PC-9 (cell line): ENCODE data around the gene INHA. TPM values are rescaled to one million over a fixed set of nuclear protein-coding genes. Genes with fewer than 3 reads are reported as not detected.

Experiments used
- BruUV-seq: library from RNA; stranded (reverse); fragments of 400-500 nt; replicated peaks from 2 replicates; lab custom pipeline; 2021; lab: Mats Ljungman, UMichigan
- CTCF ChIA-PET: fragments of 300-600 bp; sonication (Branson Sonifier 250); formaldehyde crosslinking; loops from one replicate; lab custom pipeline; 2022; ENCODE audit warnings: antibody characterized with exemption; lab: Charles Lee
- POLR2A ChIA-PET: fragments of 300-600 bp; sonication (Branson Sonifier 250); formaldehyde crosslinking; loops from one replicate; lab custom pipeline; 2022; ENCODE audit warnings: antibody characterized with exemption; ENCODE audit not compliant: unreplicated experiment; lab: Charles Lee
- DNase-seq, 2 experiments: peaks; one replicate each; pipeline versions ENCODE4 v3.0.0 to v3.0.0-alpha.2; 2015 to 2022; ENCODE audit warnings: mixed read lengths in 1 of 2
- H2AFZ ChIP-seq: fragments of 200-600 bp; sonication (generic); 2 replicates; pipeline ENCODE4 v1.8.1; 2017; ENCODE audit warnings: antibody characterized with exemption
- H3F3A ChIP-seq: fragments of 200-600 bp; sonication (generic); 2 replicates; pipeline ENCODE4 v1.8.1; 2017; ENCODE audit warnings: antibody characterized with exemption, mild to moderate bottlenecking, low read depth; ENCODE audit not compliant: insufficient read depth
- H3K27ac ChIP-seq: fragments of 200-600 bp; sonication (generic); 2 replicates; pipeline ENCODE4 v1.6.1; 2016; ENCODE audit warnings: mixed run types
- H3K27me3 ChIP-seq: fragments of 200-600 bp; sonication (generic); 2 replicates; pipeline ENCODE4 v1.6.1; 2016; ENCODE audit warnings: low read depth, mixed run types; ENCODE audit not compliant: insufficient read depth
- H3K36me3 ChIP-seq: fragments of 200-600 bp; sonication (generic); 2 replicates; pipeline ENCODE4 v1.6.1; 2016; ENCODE audit warnings: low read depth, mixed run types
- H3K4me1 ChIP-seq: fragments of 200-600 bp; sonication (generic); replicated peaks from 2 replicates; pipeline ENCODE4 v1.6.1; 2016; ENCODE audit warnings: mixed run types; ENCODE audit not compliant: insufficient read depth
- H3K4me2 ChIP-seq: fragments of 200-600 bp; sonication (generic); 2 replicates; pipeline ENCODE4 v1.6.1; 2017; ENCODE audit warnings: mixed run types
- H3K4me3 ChIP-seq: fragments of 200-600 bp; sonication (generic); 2 replicates; pipeline ENCODE4 v1.6.1; 2016; ENCODE audit warnings: mixed run types
- H3K79me2 ChIP-seq: fragments of 200-600 bp; sonication (generic); 2 replicates; pipeline ENCODE4 v1.6.1; 2017; ENCODE audit warnings: low read depth, mixed run types
- H3K9me2 ChIP-seq: fragments of 200-600 bp; sonication (generic); 2 replicates; pipeline ENCODE4 v1.8.1; 2017; ENCODE audit warnings: mild to moderate bottlenecking; ENCODE audit not compliant: insufficient read depth
- H3K9me3 ChIP-seq: fragments of 200-600 bp; sonication (generic); 2 replicates; pipeline ENCODE4 v1.8.1; 2016; ENCODE audit warnings: low read depth; ENCODE audit not compliant: insufficient read depth
- H4K20me1 ChIP-seq: fragments of 200-600 bp; sonication (generic); 2 replicates; pipeline ENCODE4 v1.8.1; 2017; ENCODE audit not compliant: insufficient read depth
- CTCF ChIP-seq: fragments of 200-600 bp; sonication (generic); conservative IDR thresholded peaks from 2 replicates; pipeline ENCODE4 v1.6.1; 2017; ENCODE audit warnings: mixed run types, antibody characterized with exemption, mild to moderate bottlenecking, moderate library complexity
- EZH2 ChIP-seq: fragments of 200-600 bp; sonication (generic); IDR thresholded peaks from 2 replicates; pipeline ENCODE4 v1.8.0; 2017; ENCODE audit warnings: antibody characterized with exemption, low read depth
- intact Hi-C: fragments of 100-400 bp; cut with micrococcal nuclease; formaldehyde crosslinking; loops from one replicate; pipeline ENCODE4 v1.10.0; 2022; ENCODE audit not compliant: unreplicated experiment
- total RNA-seq: library from RNA; stranded (reverse); gene quantifications from 2 replicates; pipeline ENCODE4 v1.2.3, GENCODE V29; 2021

Gene INHA
- total RNA-seq, 1 experiment from 2014 or later: 5.2 TPM

GRCh38 chr2:219591091-219591490, 19.0 kb downstream of the INHA start:
- no peak overlapping the region for H3K4me2 ChIP-seq
- no peaks in the 10 kb centered on the region for H4K20me1 ChIP-seq
- no peaks in the 10 kb centered on the region for H3K36me3 ChIP-seq
- ChIA-PET POLR2A (no interaction called here), CTCF (no interaction called here)
- no peak overlapping the region for H3K4me3 ChIP-seq
- no peak overlapping the region for H2AFZ ChIP-seq
- no peak for TF ChIP-seq CTCF
- no peak for TF ChIP-seq EZH2
- H3K79me2 ChIP-seq: no peaks in the 10 kb centered on the region
- no TSS peak for BruUV-seq
- H3F3A ChIP-seq: peaks cover 9% of the 10 kb centered on the region; the same call in 1 of the 2 replicates
- intact Hi-C loops: no loop called here
- H3K27me3 ChIP-seq: no peaks in the 10 kb centered on the region
- no peak overlapping the region for H3K27ac ChIP-seq
- peaks cover 2% of the 10 kb centered on the region for H3K4me1 ChIP-seq
- no peaks in the 10 kb centered on the region for H3K9me2 ChIP-seq
- H3K9me3 ChIP-seq: no peaks in the 10 kb centered on the region
- no peak for DNase-seq

GRCh38 chr2:219592736-219593135, 20.6 kb downstream of the INHA start:
- Histone ChIP-seq H3K9me2 (no peaks in the 10 kb centered on the region), H3K27me3 (no peaks in the 10 kb centered on the region), H3K4me3 (no peak overlapping the region), H3F3A (peaks cover 25% of the 10 kb centered on the region), H3K4me1 (peaks cover 12% of the 10 kb centered on the region), H3K36me3 (no peaks in the 10 kb centered on the region), H4K20me1 (no peaks in the 10 kb centered on the region), H3K9me3 (no peaks in the 10 kb centered on the region), H3K4me2 (no peak overlapping the region), H3K27ac (no peak overlapping the region), H3K79me2 (no peaks in the 10 kb centered on the region), H2AFZ (no peak overlapping the region)
- intact Hi-C loops: no loop called here
- no TSS peak for BruUV-seq
- DNase-seq: no peak
- CTCF ChIA-PET: no interaction called here
- POLR2A ChIA-PET: no interaction called here
- TF ChIP-seq EZH2 (no peak), CTCF (no peak)

- TF ChIP-seq CTCF (no peak), EZH2 (no peak)
- H3K36me3 ChIP-seq: no peaks in the 10 kb centered on the region
- ChIA-PET POLR2A (no interaction called here), CTCF (no interaction called here)
- no peak for DNase-seq
- no peak overlapping the region for H3K27ac ChIP-seq
- no peaks in the 10 kb centered on the region for H3K9me2 ChIP-seq
- H3K4me3 ChIP-seq: no peak overlapping the region
- no peaks in the 10 kb centered on the region for H4K20me1 ChIP-seq
- BruUV-seq: no TSS peak
- peaks cover 12% of the 10 kb centered on the region for H3K4me1 ChIP-seq
- no peaks in the 10 kb centered on the region for H3K27me3 ChIP-seq
- H3K79me2 ChIP-seq: no peaks in the 10 kb centered on the region
- no peak overlapping the region for H3K4me2 ChIP-seq
- intact Hi-C loops: no loop called here
- no peak overlapping the region for H2AFZ ChIP-seq
- no peaks in the 10 kb centered on the region for H3K9me3 ChIP-seq
- H3F3A ChIP-seq: peaks cover 25% of the 10 kb centered on the region
Measured at GRCh38 chr2:219593154-219593553, 21.0 kb downstream of the INHA start.
